HL-60 (cell line): ENCODE data around the gene RAI14.

Experiments
- GABPA ChIP-seq: IDR thresholded peaks from 2 replicates; pipeline ENCODE4 v1.6.1; 2012; ENCODE audit warnings: low read depth
- POLR2AphosphoS5 ChIP-seq: IDR thresholded peaks from 2 replicates; pipeline ENCODE4 v1.6.1; 2012; ENCODE audit warnings: low read depth
- TF ChIP-seq, protein P1 (sequence below): IDR thresholded peaks from one replicate; pipeline ENCODE4 v1.5.1; 2011; ENCODE audit warnings: low read length, control low read depth, inconsistent platforms; ENCODE audit not compliant: insufficient read depth
- TF ChIP-seq, protein P2 (sequence below): IDR thresholded peaks from 2 replicates; pipeline ENCODE4 v1.6.1; 2012; ENCODE audit warnings: low read depth; ENCODE audit not compliant: insufficient replicate concordance

DNA sequence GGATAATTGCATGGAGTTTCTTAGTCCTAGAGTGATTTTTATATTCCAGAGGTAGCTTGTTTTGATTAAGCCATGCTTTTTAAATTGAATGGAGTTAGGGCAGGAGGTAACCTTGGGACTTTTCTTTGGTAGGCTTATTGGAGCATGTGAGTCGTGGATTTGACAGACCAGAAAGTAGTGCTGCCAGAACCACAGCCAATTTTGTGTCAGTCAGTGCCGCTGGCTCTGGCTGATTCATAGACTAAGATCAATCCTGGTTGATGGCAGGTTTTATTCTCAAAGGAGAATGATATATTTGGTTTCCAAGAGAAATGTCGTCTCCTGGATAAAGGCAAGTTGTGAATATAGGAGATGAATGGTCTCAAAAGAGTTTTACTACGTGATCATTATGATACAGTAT lies 20.3 kb downstream of the RAI14 start:
- TF ChIP-seq, protein P1, sequence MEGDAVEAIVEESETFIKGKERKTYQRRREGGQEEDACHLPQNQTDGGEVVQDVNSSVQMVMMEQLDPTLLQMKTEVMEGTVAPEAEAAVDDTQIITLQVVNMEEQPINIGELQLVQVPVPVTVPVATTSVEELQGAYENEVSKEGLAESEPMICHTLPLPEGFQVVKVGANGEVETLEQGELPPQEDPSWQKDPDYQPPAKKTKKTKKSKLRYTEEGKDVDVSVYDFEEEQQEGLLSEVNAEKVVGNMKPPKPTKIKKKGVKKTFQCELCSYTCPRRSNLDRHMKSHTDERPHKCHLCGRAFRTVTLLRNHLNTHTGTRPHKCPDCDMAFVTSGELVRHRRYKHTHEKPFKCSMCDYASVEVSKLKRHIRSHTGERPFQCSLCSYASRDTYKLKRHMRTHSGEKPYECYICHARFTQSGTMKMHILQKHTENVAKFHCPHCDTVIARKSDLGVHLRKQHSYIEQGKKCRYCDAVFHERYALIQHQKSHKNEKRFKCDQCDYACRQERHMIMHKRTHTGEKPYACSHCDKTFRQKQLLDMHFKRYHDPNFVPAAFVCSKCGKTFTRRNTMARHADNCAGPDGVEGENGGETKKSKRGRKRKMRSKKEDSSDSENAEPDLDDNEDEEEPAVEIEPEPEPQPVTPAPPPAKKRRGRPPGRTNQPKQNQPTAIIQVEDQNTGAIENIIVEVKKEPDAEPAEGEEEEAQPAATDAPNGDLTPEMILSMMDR = no peak
- TF ChIP-seq GABPA (no peak), POLR2AphosphoS5 (no peak)
- TF ChIP-seq, protein P2, sequence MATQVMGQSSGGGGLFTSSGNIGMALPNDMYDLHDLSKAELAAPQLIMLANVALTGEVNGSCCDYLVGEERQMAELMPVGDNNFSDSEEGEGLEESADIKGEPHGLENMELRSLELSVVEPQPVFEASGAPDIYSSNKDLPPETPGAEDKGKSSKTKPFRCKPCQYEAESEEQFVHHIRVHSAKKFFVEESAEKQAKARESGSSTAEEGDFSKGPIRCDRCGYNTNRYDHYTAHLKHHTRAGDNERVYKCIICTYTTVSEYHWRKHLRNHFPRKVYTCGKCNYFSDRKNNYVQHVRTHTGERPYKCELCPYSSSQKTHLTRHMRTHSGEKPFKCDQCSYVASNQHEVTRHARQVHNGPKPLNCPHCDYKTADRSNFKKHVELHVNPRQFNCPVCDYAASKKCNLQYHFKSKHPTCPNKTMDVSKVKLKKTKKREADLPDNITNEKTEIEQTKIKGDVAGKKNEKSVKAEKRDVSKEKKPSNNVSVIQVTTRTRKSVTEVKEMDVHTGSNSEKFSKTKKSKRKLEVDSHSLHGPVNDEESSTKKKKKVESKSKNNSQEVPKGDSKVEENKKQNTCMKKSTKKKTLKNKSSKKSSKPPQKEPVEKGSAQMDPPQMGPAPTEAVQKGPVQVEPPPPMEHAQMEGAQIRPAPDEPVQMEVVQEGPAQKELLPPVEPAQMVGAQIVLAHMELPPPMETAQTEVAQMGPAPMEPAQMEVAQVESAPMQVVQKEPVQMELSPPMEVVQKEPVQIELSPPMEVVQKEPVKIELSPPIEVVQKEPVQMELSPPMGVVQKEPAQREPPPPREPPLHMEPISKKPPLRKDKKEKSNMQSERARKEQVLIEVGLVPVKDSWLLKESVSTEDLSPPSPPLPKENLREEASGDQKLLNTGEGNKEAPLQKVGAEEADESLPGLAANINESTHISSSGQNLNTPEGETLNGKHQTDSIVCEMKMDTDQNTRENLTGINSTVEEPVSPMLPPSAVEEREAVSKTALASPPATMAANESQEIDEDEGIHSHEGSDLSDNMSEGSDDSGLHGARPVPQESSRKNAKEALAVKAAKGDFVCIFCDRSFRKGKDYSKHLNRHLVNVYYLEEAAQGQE = no peak
